NCI-H1105 (cell line): ENCODE data around the gene CUL9.

ENCODE experiments used
- DNase-seq: peaks from one replicate; lab custom pipeline; 2025; lab: John Stamatoyannopoulos, UW

Gene CUL9

DNA sequence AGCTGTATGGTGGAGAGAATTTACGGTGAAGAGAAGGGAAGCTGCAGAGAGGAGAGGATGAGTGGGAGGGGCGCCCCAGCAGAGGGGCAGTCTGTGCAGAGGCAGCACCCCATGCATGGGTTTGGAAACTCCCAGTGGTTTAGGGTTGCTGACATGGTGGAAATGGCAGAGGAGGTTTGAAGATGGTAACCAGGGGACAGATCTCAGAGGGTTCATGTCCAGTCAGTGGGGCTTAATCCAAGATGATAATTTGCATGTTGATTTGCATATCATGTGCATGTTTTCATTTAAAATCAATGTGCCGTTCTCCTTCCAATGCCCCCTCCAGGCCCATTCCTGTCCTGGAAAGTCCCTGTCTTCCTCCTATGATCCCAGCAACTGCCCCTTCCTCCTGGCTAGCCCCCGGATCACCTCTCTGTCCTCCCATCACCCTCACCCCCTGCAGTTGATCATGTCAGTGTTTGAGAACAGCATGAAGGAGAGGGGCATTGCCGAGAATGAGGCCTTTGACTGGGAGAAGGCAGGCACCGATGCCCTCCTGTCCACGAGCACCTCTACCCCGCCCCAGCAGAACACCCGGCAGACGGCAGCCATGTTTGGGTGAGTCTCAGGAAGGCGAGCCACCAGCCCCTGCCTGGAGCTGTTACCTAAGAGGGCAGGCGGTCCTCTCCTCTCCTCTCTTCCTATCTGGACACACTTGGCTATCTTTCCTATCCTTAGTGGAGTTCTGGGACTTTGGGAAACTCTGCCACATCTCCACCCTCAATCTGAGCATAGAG, 75.6 kb downstream of the CUL9 start:
- no peak for DNase-seq

GRCh38 chr6:43258180-43258579, 76.2 kb downstream of the CUL9 start:
- DNase-seq = no peak

GRCh38 chr6:43258807-43259686, 77.1 kb downstream of the CUL9 start:
- DNase-seq = no peak

GRCh38 chr6:43260791-43261190, 78.8 kb downstream of the CUL9 start:
- no peak for DNase-seq

DNA sequence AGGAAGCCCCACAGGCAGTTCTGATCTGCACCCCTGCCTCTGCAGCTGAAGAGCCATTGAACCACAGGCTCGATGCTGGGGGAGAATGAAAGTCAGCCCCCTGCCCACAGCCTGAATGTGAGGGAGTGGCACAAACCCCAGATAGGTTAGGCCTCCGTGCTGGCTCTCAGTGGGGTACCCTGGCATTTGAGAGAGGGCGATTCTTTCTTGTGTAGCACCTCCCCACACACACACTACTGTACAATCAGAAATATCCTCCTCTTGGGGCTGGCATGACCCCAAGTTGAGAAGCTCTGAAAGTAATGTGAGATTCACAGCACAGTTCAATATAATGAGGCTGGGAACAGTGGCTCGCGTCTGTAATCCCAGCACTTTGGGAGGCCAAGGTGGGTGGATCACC, 79.2 kb downstream of the CUL9 start:
- no peak for DNase-seq

DNA sequence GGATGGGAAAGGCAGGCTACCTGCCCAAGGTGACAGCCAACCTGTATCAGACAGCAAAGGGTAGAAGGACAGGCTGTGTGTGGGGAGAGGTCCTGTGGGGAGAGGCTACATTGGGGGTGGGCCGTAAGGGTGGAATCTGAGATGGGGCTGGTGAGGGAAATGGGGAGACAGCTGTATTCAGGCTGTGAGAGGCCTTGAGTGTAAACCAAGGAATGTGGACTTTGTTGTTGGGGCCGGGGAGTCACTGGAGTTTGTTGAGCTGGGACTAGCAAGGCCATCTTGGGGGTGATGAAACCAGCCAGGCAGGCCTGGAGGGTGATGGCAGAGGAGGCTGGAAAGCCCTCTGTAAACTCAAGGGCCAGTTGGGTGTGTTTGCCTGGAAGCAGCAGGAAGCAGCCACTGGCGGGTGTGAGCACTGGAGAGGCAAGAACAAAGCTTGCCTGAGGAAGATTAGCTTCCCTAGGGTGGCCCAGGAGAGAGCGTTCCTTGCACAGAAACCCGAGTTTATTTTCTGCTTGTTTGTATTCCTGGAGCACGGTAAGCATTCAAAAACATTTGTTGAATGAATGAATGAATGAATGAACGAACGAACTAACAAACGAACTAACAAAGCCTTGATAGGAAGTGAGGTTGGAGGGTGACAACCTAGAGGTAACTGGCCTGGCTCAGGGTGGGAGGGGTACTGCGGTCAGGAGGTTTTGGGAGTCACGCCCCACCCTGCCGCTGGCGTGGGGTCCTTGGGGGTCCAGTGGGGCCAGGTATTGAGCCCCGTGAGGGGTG, 80.2 kb downstream of the CUL9 start:
- DNase-seq = no peak

DNA sequence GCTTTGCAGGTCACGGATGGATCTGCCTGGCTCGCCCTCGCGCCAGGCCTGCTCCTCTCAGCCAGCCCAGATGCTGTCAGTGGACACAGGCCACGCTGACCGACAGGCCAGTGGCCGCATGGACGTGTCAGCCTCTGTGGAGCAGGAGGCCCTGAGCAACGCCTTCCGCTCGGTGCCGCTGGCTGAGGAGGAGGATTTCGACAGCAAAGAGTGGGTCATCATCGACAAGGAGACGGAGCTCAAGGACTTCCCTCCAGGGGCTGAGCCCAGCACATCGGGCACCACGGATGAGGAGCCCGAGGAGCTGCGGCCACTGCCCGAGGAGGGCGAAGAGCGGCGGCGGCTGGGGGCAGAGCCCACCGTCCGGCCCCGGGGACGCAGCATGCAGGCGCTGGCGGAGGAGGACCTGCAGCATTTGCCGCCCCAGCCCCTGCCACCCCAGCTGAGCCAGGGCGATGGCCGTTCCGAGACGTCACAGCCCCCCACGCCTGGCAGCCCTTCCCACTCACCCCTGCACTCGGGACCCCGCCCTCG, 80.9 kb downstream of the CUL9 start:
- no peak for DNase-seq

DNA sequence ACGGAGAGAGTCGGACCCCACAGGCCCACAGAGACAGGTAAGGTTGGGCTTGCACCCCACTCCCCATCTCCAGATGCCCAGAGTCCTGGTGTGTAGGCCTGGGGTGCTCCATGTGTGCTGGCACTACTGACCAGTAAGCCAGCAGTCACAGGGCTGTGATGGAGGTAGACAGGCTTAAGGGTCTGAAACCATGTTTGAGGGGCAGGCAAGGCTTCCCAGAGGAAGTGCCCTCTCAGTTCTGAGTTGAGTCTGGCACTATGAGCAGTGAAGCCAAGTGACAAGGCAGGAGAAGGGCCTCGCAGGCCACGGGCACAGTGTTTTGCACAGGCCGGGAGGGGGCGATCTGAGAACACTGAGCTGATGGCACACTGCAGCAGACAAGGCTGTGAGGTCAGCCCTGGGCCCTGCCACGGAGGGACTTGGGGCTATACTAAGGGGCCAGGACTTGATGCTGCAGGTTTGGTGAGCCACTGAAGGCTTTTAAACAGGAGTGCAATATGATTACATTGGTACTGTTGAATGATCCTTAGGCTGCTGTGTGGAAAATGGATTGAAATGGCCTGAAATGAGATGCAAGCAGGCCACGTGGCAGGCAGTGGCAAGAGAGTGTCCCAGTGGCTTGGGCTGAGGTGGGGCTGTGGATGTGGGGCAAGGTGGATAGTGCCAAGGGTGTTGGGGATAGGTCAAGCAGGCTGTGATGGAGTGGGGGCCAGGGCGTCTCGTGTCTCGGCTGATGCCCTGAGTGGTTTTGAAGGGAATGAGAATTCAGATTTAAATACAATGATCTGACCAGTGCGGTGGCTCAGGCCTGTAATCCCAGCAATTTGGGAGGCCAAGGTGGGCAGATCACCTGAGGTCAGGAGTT, 81.5 kb downstream of the CUL9 start:
- no peak for DNase-seq

- DNase-seq = no peak
Measured at GRCh38 chr6:43264599-43265145, 82.7 kb downstream of the CUL9 start.

- no peak for DNase-seq
Measured at GRCh38 chr6:43265564-43265963, 83.6 kb downstream of the CUL9 start.

DNA sequence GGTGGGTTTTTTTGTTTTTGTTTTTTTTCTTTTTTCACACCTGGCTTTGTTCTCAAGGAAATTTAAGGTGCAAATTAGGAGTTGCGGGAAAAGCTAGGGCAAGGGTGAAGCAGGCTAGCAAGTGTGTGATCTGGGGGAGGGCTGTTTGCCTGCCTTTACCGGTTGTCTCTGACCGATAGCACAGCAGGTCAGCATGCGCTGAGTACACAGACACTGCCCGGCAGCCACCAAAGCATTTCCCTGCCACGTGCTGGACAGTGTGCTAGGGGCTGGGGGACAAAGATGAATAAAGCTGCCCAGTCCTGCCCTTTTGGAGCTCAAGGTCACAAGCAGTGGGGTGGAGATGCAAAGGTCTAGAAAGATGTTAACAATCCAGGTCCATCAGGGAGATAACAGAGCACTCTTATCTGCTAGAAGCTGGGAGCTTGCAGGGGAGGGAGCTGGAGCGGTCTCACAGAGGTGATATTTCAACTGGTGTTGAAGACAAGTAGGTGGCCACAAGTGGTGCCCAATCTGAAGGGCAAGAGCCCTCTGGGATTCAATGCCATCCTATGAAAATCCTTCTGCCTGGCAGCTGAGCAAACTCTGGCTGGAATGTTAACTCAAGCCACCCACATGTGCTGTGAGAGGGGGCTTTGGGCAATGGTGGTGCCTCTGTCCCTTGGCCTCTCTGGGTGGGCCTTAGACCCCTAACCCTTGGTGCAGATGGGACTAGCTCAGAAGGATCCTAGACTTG, 85.8 kb downstream of the CUL9 start:
- no peak for DNase-seq

DNA sequence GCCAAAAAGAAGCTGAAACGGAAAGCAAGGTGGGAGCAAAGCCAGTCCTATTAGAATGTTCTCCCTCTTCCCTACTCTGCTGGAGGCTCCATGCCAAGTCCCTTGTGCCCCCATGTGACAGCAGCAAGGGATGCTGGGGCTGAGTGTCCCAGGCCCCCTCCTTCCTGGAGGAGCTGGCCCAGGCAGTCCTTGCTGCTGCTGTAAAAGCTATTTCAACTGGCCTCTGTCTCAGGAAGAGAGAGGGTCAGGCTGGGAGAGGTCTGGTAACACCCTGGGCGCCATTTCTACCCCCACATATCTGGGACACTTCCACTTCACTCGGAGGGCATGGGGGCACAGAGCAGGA, 86.3 kb downstream of the CUL9 start:
- DNase-seq = no peak

- DNase-seq = no peak
Measured at GRCh38 chr6:43268782-43269272, 86.8 kb downstream of the CUL9 start.

DNA sequence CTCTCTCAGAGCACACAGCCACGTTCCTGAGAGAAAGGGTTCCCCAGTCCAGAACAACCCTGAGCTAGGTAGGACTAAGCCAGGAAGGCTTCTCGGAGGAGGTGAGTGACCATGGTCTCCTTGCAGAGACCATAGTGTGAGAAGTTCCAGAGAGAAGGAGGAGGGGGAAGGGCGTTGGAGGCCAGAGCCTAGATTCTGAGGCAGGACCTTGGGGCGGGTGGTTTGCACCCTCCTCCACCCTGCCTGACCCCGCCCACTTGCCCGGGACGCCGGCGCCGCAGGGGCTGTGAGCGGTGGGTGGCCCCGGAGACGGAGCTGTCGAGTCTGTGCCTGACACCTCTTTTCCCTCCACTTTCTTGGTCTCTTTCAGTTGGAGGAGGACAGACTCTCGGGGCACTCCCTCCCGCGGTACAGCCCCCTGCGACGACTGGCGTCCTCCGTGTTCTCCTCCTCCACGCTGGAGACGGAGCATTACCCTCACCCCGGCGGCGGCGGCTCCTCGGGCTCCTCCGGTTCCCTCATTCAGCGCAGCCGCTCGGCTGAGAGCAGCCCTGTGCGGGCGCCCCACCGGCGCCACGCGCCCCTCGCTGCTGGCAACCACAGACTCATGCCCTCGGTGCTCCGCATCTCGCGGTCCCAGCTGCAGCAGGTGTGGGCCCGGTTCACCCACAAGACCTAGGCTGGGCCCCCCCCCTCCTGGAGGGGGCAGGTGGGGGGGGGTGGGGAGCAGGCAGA, 87.4 kb downstream of the CUL9 start:
- DNase-seq = no peak

DNA sequence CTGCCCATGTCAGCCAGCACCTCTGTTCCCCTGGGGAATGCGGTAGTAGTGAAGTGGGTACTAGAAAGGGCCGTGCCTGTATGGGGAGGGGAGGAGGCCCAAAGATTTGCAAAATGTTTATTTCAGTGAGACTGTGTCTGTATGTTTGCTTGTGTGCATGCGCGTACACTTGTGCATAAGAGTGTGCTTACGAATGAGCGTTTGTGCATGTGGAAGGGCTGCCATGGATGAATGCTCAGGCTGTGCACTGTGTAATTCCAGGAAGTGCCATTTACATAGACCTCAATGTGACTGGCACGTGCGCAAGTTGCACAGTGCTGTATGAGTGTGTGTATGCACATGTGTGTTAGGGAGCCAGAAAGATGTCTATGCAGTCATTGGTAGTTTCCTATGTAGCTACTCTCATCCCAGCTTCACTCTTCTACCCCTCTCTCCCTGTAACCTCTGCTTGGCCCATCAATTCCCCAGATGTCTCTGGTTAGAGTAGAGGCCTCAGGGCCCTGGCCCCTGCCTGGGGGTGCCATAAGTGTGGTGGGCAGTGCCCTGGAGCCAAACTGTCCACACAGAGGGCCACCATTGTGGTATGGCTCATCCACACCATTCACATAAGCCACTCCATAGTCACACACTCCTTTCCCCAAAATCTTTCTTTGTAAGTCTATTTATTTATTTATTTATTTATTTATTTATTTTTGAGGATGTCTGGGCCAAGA, 89.3 kb downstream of the CUL9 start:
- no peak for DNase-seq

DNA sequence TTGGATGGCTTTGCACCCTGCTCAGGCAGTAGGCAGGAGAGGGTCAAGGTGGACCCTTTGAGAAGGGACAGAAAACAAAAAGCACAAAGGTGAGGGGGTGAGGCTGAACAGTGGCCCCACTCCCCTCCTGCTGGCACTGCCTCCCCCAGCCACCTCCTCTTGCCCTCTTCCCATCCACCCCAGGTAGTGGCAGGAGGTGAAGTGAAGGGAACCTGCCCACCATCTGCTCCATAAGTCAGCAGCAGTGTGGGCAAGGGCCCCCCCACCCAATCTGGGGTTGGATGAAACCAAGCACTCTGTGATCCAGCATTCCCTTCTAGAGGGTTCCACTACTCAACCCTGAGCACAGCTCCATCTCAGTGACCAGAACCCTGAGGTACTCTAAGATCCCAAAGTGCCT, 89.9 kb downstream of the CUL9 start:
- no peak for DNase-seq

DNA sequence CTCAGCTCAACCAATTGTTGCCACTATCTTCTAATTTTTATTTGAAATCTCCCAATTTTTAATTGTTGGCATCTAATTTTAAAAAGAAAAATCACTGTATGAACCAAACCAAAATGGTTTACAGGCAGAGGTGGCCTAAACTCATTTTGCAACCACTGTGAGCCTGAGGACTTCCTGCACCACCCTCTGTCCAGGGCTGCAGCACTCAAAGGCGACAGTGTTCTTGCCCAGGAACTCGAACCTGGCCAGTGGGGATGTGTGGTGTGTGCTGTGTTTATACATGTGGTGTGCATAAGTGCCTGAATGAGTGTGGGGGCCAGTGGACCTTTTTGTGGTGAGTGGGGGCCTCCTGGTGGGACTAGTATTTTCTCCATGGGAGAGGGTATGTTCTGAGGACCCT, 91.7 kb downstream of the CUL9 start:
- DNase-seq = no peak
